A549 treated with AZD2906 at 1 μM for 4 hours (cell line): ENCODE data around the gene TTC14. TPM values are rescaled to one million over a fixed set of nuclear protein-coding genes. Genes with fewer than 3 reads are reported as not detected.

ENCODE experiments used
- total RNA-seq: library from RNA; stranded (reverse); fragments of 200-300 nt; extraction: Qiagen RNA extraction; gene quantifications from 5 replicates; pipeline ENCODE4 v1.2.3, GENCODE V29; 2022

Gene TTC14, protein sequence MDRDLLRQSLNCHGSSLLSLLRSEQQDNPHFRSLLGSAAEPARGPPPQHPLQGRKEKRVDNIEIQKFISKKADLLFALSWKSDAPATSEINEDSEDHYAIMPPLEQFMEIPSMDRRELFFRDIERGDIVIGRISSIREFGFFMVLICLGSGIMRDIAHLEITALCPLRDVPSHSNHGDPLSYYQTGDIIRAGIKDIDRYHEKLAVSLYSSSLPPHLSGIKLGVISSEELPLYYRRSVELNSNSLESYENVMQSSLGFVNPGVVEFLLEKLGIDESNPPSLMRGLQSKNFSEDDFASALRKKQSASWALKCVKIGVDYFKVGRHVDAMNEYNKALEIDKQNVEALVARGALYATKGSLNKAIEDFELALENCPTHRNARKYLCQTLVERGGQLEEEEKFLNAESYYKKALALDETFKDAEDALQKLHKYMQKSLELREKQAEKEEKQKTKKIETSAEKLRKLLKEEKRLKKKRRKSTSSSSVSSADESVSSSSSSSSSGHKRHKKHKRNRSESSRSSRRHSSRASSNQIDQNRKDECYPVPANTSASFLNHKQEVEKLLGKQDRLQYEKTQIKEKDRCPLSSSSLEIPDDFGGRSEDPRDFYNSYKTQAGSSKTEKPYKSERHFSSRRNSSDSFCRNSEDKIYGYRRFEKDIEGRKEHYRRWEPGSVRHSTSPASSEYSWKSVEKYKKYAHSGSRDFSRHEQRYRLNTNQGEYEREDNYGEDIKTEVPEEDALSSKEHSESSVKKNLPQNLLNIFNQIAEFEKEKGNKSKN
- 11.3 to 16.4 TPM (median 12.7 TPM) in 5 replicates for total RNA-seq

DNA sequence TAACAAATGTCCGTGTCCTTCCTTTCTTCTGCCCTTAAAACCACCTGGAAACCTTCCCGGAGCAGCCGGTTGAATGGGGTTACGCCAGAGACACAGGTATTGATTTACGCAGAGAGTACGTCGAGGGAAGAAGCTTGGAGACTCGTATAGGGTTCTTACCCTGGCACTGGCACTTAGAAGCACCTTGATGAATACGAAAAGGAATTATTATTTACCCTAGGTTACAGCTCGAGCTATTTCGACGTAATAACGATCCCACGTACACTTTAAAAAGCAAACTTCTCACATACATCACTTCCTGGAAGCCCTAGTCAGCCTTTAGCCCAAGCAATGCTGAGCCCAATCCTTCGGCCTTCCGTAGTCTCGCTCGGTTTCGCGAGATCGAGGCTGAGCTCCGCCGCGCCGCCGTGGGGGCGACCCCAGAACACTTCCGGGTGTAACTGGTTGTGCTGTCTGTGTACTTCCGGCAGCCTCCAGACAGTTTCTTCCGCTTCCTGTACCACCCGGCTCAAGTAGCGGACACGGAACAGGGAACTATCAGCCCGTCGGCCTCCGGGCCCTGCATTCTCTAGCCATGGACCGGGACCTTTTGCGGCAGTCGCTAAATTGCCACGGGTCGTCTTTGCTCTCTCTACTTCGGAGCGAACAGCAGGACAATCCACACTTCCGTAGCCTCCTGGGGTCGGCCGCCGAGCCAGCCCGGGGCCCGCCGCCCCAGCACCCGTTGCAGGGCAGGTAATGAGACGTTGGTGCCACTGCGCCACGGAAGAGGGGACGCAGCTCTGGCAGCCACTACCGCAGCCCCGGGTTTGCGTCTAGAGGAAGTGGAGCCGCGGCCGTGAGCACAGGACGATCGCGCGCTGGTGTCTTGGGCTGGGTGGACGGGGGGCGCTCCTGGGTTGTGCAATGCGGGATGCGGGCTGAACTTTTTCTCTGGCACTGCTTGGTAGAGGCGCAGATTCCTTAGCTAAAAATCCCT lies at the start of gene TTC14:
Gene TTC14 (plus strand): TSS at position 476 of the 979 bp plus-strand sequence. CDS start 99 bp downstream, at position 575.

Other genes with a start within 250 kb of the TTC14 start
- gene CCDC39, start 77.3 kb downstream of the TTC14 start, total RNA-seq: not detected in 5 replicates